ENCODE data around the gene OCLN. TPM values are rescaled to one million over a fixed set of nuclear protein-coding genes. Genes with fewer than 3 reads are reported as not detected.
"Not testable (repeated sequence)": the region's sequence is repeated elsewhere in the genome, so short reads cannot be mapped to it uniquely, and the experiment has no call there.

The OCLN gene
- total RNA-seq, 2 donors from 2014 or later, result 0.62 to 2.8 TPM

DNA sequence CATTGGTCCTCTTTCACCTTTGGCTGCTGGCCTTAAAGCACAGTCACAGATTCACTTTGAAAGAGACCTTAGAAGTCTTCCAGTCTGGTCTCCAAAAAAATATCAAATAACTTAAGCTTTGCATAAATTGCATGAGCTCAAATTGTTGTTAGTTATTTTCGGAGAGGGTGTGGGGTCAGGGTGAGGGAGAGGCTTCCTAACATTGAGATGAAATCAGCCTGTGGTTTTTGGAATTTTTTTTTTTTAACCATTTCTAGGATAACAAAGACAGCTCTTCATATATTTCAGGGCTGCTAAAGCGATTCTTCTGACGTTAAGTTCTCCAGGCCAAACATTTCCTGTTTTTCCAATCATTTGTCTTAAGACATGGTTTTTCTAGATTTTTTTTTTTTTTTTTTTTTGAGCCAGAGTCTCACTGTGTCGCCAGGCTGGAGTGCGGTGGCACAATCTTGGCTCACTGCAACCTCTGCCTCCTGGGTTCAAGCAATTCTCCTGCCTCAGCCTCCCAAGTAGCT is 4.5 kb downstream of the OCLN start:
- ATAC-seq (replicated peaks in 1 of 2), result no peak
- H3K4me3 Mint-ChIP-seq, result no peak overlapping the region
- H3K4me1 Mint-ChIP-seq (ENCODE audit: low read depth), result peaks cover 6% of the 10 kb centered on the region
- peaks cover 26% of the 10 kb centered on the region for H3K27me3 Mint-ChIP-seq (ENCODE audit: low read depth)
- no peak for DNase-seq
- H3K36me3 Mint-ChIP-seq (ENCODE audit: insufficient read depth in 2 of 2), result no peaks in the 10 kb centered on the region
- no peak overlapping the region for H3K27ac Mint-ChIP-seq
- H3K9me3 Mint-ChIP-seq, result no peaks in the 10 kb centered on the region

GRCh38 chr5:69498384-69498783 is 5.8 kb downstream of the OCLN start:
- no peak overlapping the region for H3K27ac Mint-ChIP-seq
- H3K4me3 Mint-ChIP-seq, result no peak overlapping the region
- H3K9me3 Mint-ChIP-seq, result no peaks in the 10 kb centered on the region
- H3K4me1 Mint-ChIP-seq (ENCODE audit: low read depth), result no peaks in the 10 kb centered on the region
- H3K36me3 Mint-ChIP-seq (ENCODE audit: insufficient read depth in 2 of 2), result no peaks in the 10 kb centered on the region
- ATAC-seq (replicated peaks in 1 of 2), result no peak
- DNase-seq, result no peak
- H3K27me3 Mint-ChIP-seq (ENCODE audit: low read depth), result peaks cover 24% of the 10 kb centered on the region

GRCh38 chr5:69502367-69502766 is 9.8 kb downstream of the OCLN start:
- no peaks in the 10 kb centered on the region for H3K9me3 Mint-ChIP-seq
- no peak overlapping the region for H3K27ac Mint-ChIP-seq
- DNase-seq, result no peak
- H3K4me1 Mint-ChIP-seq (ENCODE audit: low read depth), result no peaks in the 10 kb centered on the region
- no peak for ATAC-seq (replicated peaks in 1 of 2)
- no peak overlapping the region for H3K4me3 Mint-ChIP-seq
- peaks cover 7% of the 10 kb centered on the region for H3K27me3 Mint-ChIP-seq (ENCODE audit: low read depth)
- H3K36me3 Mint-ChIP-seq (ENCODE audit: insufficient read depth in 2 of 2), result no peaks in the 10 kb centered on the region

DNA sequence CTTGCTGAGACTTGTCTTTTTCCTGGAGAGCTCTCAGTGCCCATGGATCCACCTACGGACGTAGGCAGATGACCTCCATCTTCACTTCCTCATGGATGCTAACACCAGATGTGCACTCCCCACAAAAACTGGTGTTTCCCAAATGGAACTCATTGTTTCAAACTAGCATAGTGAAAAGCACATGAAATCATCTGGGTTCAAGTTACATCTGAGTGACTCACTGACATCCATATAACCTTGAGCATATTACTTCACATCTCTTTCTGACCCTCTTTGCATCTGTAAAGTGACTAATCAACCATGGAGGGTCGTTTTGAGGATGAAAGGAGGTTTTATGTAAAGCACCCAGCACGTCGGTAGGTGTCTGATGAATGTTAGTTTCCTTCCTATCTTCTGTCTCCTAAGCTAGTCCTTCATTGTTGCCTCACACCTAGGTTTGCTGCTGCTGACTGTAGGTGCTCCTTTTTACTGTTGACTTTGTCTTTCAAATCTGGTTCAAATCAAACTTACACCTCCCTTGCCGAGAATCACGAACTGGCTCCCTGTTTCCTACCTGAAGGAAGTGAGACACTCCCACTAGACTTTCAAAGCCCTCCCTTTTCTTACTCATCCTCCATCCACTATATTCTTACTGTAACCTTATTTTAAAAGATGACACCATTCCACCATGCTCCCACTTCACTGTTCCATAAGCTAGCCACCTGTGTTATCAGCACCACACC is 10.3 kb downstream of the OCLN start:
- Mint-ChIP-seq H3K27ac (no peak overlapping the region), H3K4me1 (ENCODE audit: low read depth) (no peaks in the 10 kb centered on the region), H3K27me3 (ENCODE audit: low read depth) (peaks cover 7% of the 10 kb centered on the region), H3K36me3 (ENCODE audit: insufficient read depth in 2 of 2) (no peaks in the 10 kb centered on the region), H3K9me3 (no peaks in the 10 kb centered on the region), H3K4me3 (no peak overlapping the region)
- no peak for DNase-seq
- ATAC-seq (replicated peaks in 1 of 2), result no peak

DNA sequence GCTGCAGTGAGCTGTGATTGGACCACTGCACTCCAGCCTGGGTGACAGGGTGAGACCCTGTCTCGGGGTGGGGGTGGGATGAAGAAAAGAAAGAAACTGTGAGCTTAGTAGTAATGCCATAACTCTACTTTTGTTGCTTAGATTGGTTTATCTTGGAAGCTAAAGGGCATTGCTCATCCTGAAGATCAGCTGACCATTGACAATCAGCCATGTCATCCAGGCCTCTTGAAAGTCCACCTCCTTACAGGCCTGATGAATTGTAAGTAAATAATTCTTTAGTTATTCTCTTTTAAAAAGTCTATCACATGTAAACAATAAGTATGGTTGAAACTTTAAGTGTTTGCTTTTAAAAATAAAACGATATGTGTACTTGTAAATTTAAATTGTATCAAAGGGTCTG is 11.4 kb downstream of the OCLN start:
- no peak overlapping the region for H3K27ac Mint-ChIP-seq
- no peaks in the 10 kb centered on the region for H3K9me3 Mint-ChIP-seq
- peaks cover 7% of the 10 kb centered on the region for H3K27me3 Mint-ChIP-seq (ENCODE audit: low read depth)
- DNase-seq (no peak), ATAC-seq (replicated peaks in 1 of 2) (no peak)
- H3K36me3 Mint-ChIP-seq (ENCODE audit: insufficient read depth in 2 of 2), result no peaks in the 10 kb centered on the region
- H3K4me3 Mint-ChIP-seq, result no peak overlapping the region
- H3K4me1 Mint-ChIP-seq (ENCODE audit: low read depth), result no peaks in the 10 kb centered on the region

DNA sequence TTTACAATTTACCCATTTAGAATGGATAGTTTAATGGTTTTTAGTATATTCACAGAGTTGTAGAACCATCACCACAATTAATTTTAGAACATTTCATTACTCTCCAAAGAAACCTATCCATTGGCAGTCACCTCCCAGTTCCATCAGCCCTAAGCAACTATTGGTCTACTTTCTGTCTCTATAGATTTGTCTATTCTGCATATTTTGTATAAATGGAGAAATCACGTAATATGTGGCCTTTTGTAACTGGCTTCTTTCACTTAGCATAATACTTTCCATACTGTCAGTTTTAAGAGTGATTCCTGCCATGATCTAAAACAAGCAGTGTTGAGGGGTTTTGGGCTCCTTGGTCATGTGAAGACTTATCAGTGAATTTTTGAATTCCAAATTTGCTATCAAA is 12.7 kb downstream of the OCLN start:
- Mint-ChIP-seq H3K4me3 (no peak overlapping the region), H3K36me3 (ENCODE audit: insufficient read depth in 2 of 2) (no peaks in the 10 kb centered on the region), H3K9me3 (no peaks in the 10 kb centered on the region), H3K27ac (no peak overlapping the region), H3K4me1 (ENCODE audit: low read depth) (no peaks in the 10 kb centered on the region), H3K27me3 (ENCODE audit: low read depth) (peaks cover 7% of the 10 kb centered on the region)
- no peak for ATAC-seq (replicated peaks in 1 of 2)
- no peak for DNase-seq

- no peak overlapping the region for H3K27ac Mint-ChIP-seq
- H3K27me3 Mint-ChIP-seq (ENCODE audit: low read depth), result no peaks in the 10 kb centered on the region
- ATAC-seq (replicated peaks in 1 of 2) (no peak), DNase-seq (no peak)
- no peaks in the 10 kb centered on the region for H3K9me3 Mint-ChIP-seq
- H3K4me1 Mint-ChIP-seq (ENCODE audit: low read depth), result no peaks in the 10 kb centered on the region
- no peaks in the 10 kb centered on the region for H3K36me3 Mint-ChIP-seq (ENCODE audit: insufficient read depth in 2 of 2)
- no peak overlapping the region for H3K4me3 Mint-ChIP-seq
These were observed 16.6 kb downstream of the OCLN start for GRCh38 chr5:69509212-69509611.

GRCh38 chr5:69510694-69511093 is 18.1 kb downstream of the OCLN start:
- Mint-ChIP-seq H3K36me3 (ENCODE audit: insufficient read depth in 2 of 2) (no peaks in the 10 kb centered on the region), H3K4me1 (ENCODE audit: low read depth) (no peaks in the 10 kb centered on the region), H3K27me3 (ENCODE audit: low read depth) (no peaks in the 10 kb centered on the region), H3K9me3 (no peaks in the 10 kb centered on the region), H3K27ac (no peak overlapping the region), H3K4me3 (no peak overlapping the region)
- DNase-seq, result no peak
- no peak for ATAC-seq (replicated peaks in 1 of 2)

- H3K9me3 Mint-ChIP-seq, result no peaks in the 10 kb centered on the region
- H3K27ac Mint-ChIP-seq, result no peak overlapping the region
- H3K4me3 Mint-ChIP-seq, result no peak overlapping the region
- DNase-seq (no peak), ATAC-seq (replicated peaks in 1 of 2) (no peak)
- H3K27me3 Mint-ChIP-seq (ENCODE audit: low read depth), result no peaks in the 10 kb centered on the region
- no peaks in the 10 kb centered on the region for H3K36me3 Mint-ChIP-seq (ENCODE audit: insufficient read depth in 2 of 2)
- H3K4me1 Mint-ChIP-seq (ENCODE audit: low read depth), result no peaks in the 10 kb centered on the region
These were observed 20.2 kb downstream of the OCLN start for GRCh38 chr5:69512740-69513260.

- H3K27ac Mint-ChIP-seq; H3K4me3 Mint-ChIP-seq; H3K36me3 Mint-ChIP-seq (ENCODE audit: insufficient read depth in 2 of 2); DNase-seq; H3K27me3 Mint-ChIP-seq (ENCODE audit: low read depth); H3K4me1 Mint-ChIP-seq (ENCODE audit: low read depth); ATAC-seq (replicated peaks in 1 of 2); H3K9me3 Mint-ChIP-seq: not testable (repeated sequence)
These were observed 23.0 kb downstream of the OCLN start for GRCh38 chr5:69515570-69515969.

GRCh38 chr5:69516769-69517168 is 24.2 kb downstream of the OCLN start:
- ATAC-seq (replicated peaks in 1 of 2), result no peak
- Mint-ChIP-seq H3K27me3 (ENCODE audit: low read depth) (no peaks in the 10 kb centered on the region), H3K36me3 (ENCODE audit: insufficient read depth in 2 of 2) (no peaks in the 10 kb centered on the region), H3K27ac (no peak overlapping the region), H3K4me1 (ENCODE audit: low read depth) (no peaks in the 10 kb centered on the region), H3K4me3 (no peak overlapping the region), H3K9me3 (no peaks in the 10 kb centered on the region)
- no peak for DNase-seq

- no peak overlapping the region for H3K27ac Mint-ChIP-seq
- DNase-seq, result no peak
- no peaks in the 10 kb centered on the region for H3K9me3 Mint-ChIP-seq
- no peak overlapping the region for H3K4me3 Mint-ChIP-seq
- no peaks in the 10 kb centered on the region for H3K4me1 Mint-ChIP-seq (ENCODE audit: low read depth)
- ATAC-seq (replicated peaks in 1 of 2), result no peak
- H3K27me3 Mint-ChIP-seq (ENCODE audit: low read depth), result no peaks in the 10 kb centered on the region
- H3K36me3 Mint-ChIP-seq (ENCODE audit: insufficient read depth in 2 of 2), result no peaks in the 10 kb centered on the region
These were observed 25.2 kb downstream of the OCLN start for GRCh38 chr5:69517763-69518212.

DNA sequence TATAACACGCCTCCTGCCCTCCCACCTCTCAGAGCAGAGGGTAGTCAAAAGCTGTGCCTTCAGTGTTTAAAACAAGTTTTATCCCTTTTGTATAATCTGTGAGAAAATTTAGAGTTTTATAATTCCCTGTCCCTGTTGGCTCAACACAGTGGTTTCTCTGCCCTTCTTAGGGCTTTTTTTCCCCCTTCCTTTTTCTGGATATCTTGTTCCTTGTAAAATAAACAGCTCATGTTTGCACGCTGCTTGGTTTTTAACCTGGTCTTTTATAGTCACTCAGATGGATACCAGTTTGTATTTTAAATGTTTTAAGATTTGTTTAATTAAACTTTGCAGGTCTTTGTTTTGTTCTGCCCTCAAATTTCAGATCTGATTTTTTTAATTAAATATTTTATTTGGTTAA is 26.7 kb downstream of the OCLN start:
- H3K27ac Mint-ChIP-seq, result no peak overlapping the region
- DNase-seq (no peak), ATAC-seq (replicated peaks in 1 of 2) (no peak)
- H3K4me3 Mint-ChIP-seq, result no peak overlapping the region
- no peaks in the 10 kb centered on the region for H3K36me3 Mint-ChIP-seq (ENCODE audit: insufficient read depth in 2 of 2)
- H3K9me3 Mint-ChIP-seq, result no peaks in the 10 kb centered on the region
- H3K4me1 Mint-ChIP-seq (ENCODE audit: low read depth), result no peaks in the 10 kb centered on the region
- no peaks in the 10 kb centered on the region for H3K27me3 Mint-ChIP-seq (ENCODE audit: low read depth)

DNA sequence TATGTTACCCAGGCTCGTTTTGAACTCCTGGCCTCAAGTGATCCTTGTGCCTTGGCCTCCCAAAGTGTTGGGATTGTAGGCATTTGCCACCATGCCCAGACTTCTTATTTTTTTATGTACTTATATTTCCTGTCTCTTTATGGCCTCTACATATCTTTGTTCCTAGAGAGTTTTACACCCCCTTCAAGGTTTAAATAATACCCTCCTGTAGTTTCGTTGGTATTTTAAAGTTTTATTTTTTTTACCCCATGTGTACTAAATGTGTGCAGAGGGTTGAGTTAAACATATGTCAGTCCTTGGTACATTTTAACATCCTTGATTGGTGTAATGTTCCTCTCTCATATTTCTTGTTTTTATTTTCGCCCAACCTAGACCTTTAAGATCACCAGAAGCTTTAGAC is 29.4 kb downstream of the OCLN start:
- no peaks in the 10 kb centered on the region for H3K9me3 Mint-ChIP-seq
- H3K27me3 Mint-ChIP-seq (ENCODE audit: low read depth), result no peaks in the 10 kb centered on the region
- no peak overlapping the region for H3K27ac Mint-ChIP-seq

More for the DNA sequence above, 29.4 kb downstream of the OCLN start:
- Mint-ChIP-seq H3K4me3 (no peak overlapping the region), H3K36me3 (ENCODE audit: insufficient read depth in 2 of 2) (no peaks in the 10 kb centered on the region), H3K4me1 (ENCODE audit: low read depth) (no peaks in the 10 kb centered on the region)
- DNase-seq (no peak), ATAC-seq (replicated peaks in 1 of 2) (no peak)
